Sigmoid colon (tissue), 7 donors: Measurements from ENCODE around the gene FAM180B. TPM values are rescaled to one million over a fixed set of nuclear protein-coding genes. Genes with fewer than 3 reads are reported as not detected.

Experiments used
- DNase-seq: peaks from one replicate; pipeline ENCODE4 v3.0.0-alpha.2; 2019
- H3K27ac ChIP-seq, 4 donors: fragments of 200-600 bp; sonication (generic); one replicate each; pipeline ENCODE4 v1.5.1; 2016 to 2019; ENCODE audit warnings: mild to moderate bottlenecking in 1 of 4
- H3K27me3 ChIP-seq, 3 donors: fragments of 200-600 bp; sonication (generic); one replicate each; pipeline ENCODE4 v1.5.1; 2019; ENCODE audit warnings: mild to moderate bottlenecking in 1 of 3
- H3K36me3 ChIP-seq, 4 donors: fragments of 200-600 bp; sonication (generic); one replicate each; pipeline ENCODE4 v1.5.1; 2016 to 2019
- H3K4me1 ChIP-seq, 4 donors: fragments of 200-600 bp; sonication (generic); one replicate each; pipeline ENCODE4 v1.5.1; 2017 to 2019
- H3K4me3 ChIP-seq, 4 donors: fragments of 200-600 bp; sonication (generic); one replicate each; pipeline ENCODE4 v1.5.1; 2017 to 2019; ENCODE audit warnings: mild to moderate bottlenecking in 2 of 4, moderate library complexity in 1 of 4
- H3K9me3 ChIP-seq, 4 donors: fragments of 200-600 bp in 3 of 4; sonication (generic) in 3 of 4; one replicate each; pipeline versions ENCODE4 v1.5.1 to v1.6.1; 2013 to 2019
- EP300 ChIP-seq, 4 donors: sonication (generic); formaldehyde crosslinking; IDR thresholded peaks; one replicate each; pipeline ENCODE4 v1.6.1; 2017; ENCODE audit warnings: antibody characterized with exemption in 4 of 4
- POLR2A ChIP-seq, 2 donors: fragments of 450-650 bp; IDR thresholded peaks; one replicate each; pipeline ENCODE4 v1.6.1; 2016; ENCODE audit warnings: antibody characterized with exemption in 2 of 2, mild to moderate bottlenecking in 2 of 2, moderate library complexity in 2 of 2
- POLR2AphosphoS5 ChIP-seq, 4 donors: sonication (generic); formaldehyde crosslinking; IDR thresholded peaks; one replicate each; pipeline ENCODE4 v1.6.1; 2017; ENCODE audit warnings: antibody characterized with exemption in 4 of 4
- WGBS, 2 donors: extraction: QIAGEN DNeasy Blood & Tissue Kit; methylation state at CpG; one replicate each; pipeline ENCODE4 v1.1.7; 2013; 5-methylcytosine and 5-hydroxymethylcytosine counted together
- intact Hi-C: fragments of 100-400 bp; cut with DNase I; formaldehyde crosslinking; loops from one replicate; pipeline ENCODE4 v1.15.1; 2023
- polyA plus RNA-seq, 3 donors: library from polyadenylated mRNA; stranded (reverse); fragments of 200-250 nt; gene quantifications; one replicate each; pipeline ENCODE4 v1.2.3, GENCODE V29; 2013
- total RNA-seq, 4 donors: library from RNA; depleted of rRNA; stranded (reverse); fragments of >200 nt; gene quantifications; one replicate each; pipeline ENCODE4 v1.1.0, GENCODE V29; 2016
- TF ChIP-seq, protein P1 (sequence below), 4 experiments: fragments of 450-650 bp in 3 of 4; fragments of 200-600 bp in 1 of 4; IDR thresholded peaks; one replicate each; pipeline ENCODE4 v1.5.1; 2016 to 2019; ENCODE audit warnings: antibody characterized with exemption in 4 of 4, mild to moderate bottlenecking in 3 of 4, moderate library complexity in 2 of 4
- donor health status: healthy with polysubstance abuse.
- donor health status: Bipolar disorder and iron deficiency.
- donor health status: healthy.

Gene FAM180B
- total and polyA plus RNA-seq, 7 donors, result 0.12 to 1.4 (median 0.41) TPM; not detected in 2

DNA sequence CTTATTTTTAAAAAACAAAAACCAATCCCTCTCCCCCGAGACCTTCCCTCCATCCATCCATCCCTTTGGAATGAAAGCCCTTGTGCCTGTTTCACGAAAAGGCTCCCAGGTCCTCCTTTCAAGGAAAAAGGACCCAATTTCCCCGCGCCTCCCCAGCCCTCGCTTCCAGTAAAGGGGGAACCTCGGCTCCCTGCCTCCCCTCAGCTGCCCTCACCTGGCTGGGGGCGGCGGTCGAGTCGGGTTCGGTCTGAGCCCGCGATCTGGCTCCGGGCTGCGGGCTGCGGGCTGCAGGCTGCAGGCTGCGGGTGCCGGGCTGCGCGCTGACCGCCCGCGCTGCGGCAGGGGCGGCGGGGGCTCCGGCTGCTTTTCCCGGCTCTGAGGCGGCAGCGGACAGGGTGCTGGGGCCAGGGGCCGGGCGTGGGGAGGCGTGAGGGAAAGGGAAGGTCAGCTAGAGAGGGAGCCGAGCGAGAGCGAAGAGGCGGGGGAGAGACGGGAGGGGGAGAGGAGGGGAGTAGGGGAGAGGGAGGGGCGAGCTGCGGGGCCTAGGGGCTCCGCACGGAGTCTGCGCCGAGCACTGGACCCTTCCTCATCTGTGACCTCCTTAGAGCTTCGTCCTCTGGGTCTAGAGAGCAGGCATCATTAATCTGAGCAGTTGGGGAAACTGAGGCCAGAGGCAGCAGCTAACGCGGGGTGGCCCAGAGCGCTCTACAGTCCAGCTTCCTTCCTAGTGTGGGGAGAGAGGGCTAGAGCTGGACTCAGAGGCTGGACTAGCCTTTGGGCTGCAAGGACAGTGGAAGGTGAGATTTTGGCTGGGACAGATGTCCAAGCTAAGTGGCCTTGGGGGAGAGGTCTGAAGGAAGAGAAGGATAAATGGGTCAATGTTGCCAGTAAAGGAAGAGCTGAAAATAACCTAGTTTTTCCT lies 7.7 kb downstream of the FAM180B start, which contains the start of gene C1QTNF4:
C1QTNF4 (minus strand) TSS at position 478 of the 922 bp plus-strand sequence. CDS start 3,601 bp downstream, outside the sequence.
- DNase-seq, result no peak
- H3K4me3 ChIP-seq, result peak within 1 kb of the TSS in 3 of 4 donors; percentile 25 to 30 (median 29)
- TF ChIP-seq POLR2AphosphoS5 (IDR thresholded peaks at IDR 0.05) (no peak), EP300 (IDR thresholded peaks at IDR 0.05) (no peak), POLR2A (IDR thresholded peaks at IDR 0.05) (no peak)
- TF ChIP-seq, protein P1, sequence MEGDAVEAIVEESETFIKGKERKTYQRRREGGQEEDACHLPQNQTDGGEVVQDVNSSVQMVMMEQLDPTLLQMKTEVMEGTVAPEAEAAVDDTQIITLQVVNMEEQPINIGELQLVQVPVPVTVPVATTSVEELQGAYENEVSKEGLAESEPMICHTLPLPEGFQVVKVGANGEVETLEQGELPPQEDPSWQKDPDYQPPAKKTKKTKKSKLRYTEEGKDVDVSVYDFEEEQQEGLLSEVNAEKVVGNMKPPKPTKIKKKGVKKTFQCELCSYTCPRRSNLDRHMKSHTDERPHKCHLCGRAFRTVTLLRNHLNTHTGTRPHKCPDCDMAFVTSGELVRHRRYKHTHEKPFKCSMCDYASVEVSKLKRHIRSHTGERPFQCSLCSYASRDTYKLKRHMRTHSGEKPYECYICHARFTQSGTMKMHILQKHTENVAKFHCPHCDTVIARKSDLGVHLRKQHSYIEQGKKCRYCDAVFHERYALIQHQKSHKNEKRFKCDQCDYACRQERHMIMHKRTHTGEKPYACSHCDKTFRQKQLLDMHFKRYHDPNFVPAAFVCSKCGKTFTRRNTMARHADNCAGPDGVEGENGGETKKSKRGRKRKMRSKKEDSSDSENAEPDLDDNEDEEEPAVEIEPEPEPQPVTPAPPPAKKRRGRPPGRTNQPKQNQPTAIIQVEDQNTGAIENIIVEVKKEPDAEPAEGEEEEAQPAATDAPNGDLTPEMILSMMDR (IDR thresholded peaks at IDR 0.05), result no peak
- H3K27ac ChIP-seq, result no peak within 1 kb of the TSS
- H3K9me3 ChIP-seq, result no peaks in the 10 kb centered on the region
- intact Hi-C loops, result no loop called here
- peaks cover 0 to 26% (median 17%) of the 10 kb centered on the region in 4 donors for H3K4me1 ChIP-seq
- H3K27me3 ChIP-seq, result peaks cover 15 to 58% (median 50%) of the 10 kb centered on the region in 3 donors
- H3K36me3 ChIP-seq, result no peaks in the 10 kb centered on the region
- 4% methylated on average over 48 of the region's 48 CpGs for WGBS, 2 donors

DNA sequence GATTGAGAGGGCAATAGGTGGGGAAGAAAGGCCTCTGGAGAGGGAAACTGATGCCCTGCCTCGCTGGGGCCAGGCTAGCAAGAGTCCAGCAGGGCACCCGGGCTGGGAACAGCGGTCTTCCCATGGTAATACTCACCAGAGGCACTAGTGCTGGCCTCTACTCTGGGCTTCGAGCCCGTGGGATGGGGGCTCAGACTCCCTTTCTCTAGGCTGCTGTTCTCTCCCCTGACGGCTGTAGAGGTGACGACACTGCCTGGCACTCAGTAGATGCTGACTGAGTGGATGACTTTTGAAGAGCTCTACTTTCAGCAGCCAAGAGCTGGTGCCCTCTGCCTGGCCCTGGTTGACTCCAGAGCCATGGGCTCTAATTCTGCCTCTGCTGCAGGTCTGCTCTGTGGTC lies 8.6 kb downstream of the FAM180B start:
- WGBS, 2 donors, result 73% methylated on average over 7 of the region's 7 CpGs
- Histone ChIP-seq H3K27ac (no peak overlapping the region), H3K27me3 (peaks cover 15 to 52% (median 50%) of the 10 kb centered on the region in 3 donors), H3K4me1 (peaks cover 0 to 18% (median 13%) of the 10 kb centered on the region in 4 donors), H3K9me3 (no peaks in the 10 kb centered on the region), H3K4me3 (no peak overlapping the region), H3K36me3 (no peaks in the 10 kb centered on the region)
- no peak for DNase-seq
- TF ChIP-seq EP300 (IDR thresholded peaks at IDR 0.05), result no peak
- intact Hi-C loops, result no loop called here

DNA sequence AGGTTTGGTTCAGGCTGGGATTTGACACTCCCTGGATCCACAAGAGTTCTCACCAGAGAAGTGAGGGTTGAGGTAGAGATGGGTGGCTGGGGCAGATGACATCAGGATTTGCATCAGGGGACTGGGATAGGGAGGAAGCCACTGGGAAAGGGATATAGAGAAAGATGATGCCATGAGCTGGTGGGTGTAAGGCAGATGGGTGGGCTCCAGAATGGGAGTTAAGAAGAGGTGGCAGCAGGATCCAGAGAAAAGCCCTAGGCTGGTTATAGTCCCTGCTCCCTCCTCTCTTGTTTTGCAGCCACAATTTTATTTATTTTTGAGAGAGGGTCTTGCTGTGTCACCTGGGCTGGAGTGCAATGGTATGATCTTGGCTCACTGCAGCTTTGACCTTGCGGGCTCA lies 9.5 kb downstream of the FAM180B start:
- no peaks in the 10 kb centered on the region for H3K36me3 ChIP-seq
- no peak for DNase-seq
- intact Hi-C loops, result no loop called here
- H3K27ac ChIP-seq, result no peak overlapping the region
- no peak overlapping the region for H3K4me3 ChIP-seq
- TF ChIP-seq POLR2AphosphoS5 (IDR thresholded peaks at IDR 0.05) (no peak), POLR2A (IDR thresholded peaks at IDR 0.05) (no peak)
- no peaks in the 10 kb centered on the region for H3K9me3 ChIP-seq
- H3K4me1 ChIP-seq, result peaks cover 0 to 15% (median 12%) of the 10 kb centered on the region in 4 donors
- peaks cover 15 to 44% (median 42%) of the 10 kb centered on the region in 3 donors for H3K27me3 ChIP-seq
- WGBS, 2 donors, result 95 to 98% methylated on average over 1 of the region's 1 CpG

DNA sequence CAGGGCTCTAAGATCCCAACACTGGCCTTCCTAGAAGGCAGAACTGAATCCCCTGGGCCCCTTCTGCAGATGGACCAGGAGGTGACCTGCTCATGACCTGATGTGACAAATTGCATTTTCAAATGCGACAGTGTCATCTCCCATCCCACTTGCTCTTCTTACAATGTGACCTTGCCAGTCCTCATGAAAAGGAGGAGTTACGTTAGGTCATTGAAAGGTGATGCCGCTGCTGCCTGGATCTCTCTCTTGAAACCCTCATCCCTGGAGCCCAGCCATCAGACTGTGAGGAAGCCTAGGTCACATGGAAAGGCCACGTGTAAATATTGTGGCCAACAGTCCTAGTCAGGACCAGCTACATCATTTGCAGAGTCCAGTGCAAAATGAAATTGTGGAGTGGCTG lies 13.4 kb downstream of the FAM180B start:
- Histone ChIP-seq H3K27ac (no peak overlapping the region), H3K27me3 (peaks cover 0 to 11% (median 6%) of the 10 kb centered on the region in 3 donors), H3K4me1 (no peaks in the 10 kb centered on the region), H3K4me3 (no peak overlapping the region), H3K9me3 (no peaks in the 10 kb centered on the region), H3K36me3 (no peaks in the 10 kb centered on the region)
- DNase-seq, result peak; percentile 44
- intact Hi-C loops, result no loop called here
- WGBS, 2 donors, result 85 to 87% methylated on average over 4 of the region's 4 CpGs
- no peak for TF ChIP-seq POLR2AphosphoS5 (IDR thresholded peaks at IDR 0.05)
- TF ChIP-seq, protein P1 (IDR thresholded peaks at IDR 0.05), result no peak
- TF ChIP-seq EP300 (IDR thresholded peaks at IDR 0.05), result no peak
- no peak for TF ChIP-seq POLR2A (IDR thresholded peaks at IDR 0.05)

DNA sequence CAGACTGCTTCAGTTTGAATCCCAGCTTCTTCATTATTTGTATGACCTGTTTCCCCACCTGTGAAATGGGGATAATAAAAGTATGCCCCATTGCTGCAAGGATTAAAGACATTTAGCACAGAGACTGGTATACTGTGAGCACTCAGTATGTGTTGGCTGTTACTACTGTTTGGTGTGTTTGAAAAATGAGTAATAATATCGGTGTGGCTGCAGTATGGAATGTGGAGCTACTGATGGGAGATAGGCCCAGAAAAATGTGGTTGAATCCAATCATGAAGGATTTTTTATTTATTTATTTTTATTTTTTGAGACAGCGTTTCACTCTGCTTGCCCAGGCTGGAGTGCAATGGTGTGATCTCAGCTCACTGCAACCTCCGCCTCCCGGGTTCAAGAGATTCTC lies 16.8 kb downstream of the FAM180B start:
- 95 to 97% methylated on average over 4 of the region's 4 CpGs for WGBS, 2 donors
- Histone ChIP-seq H3K27me3 (no peaks in the 10 kb centered on the region), H3K9me3 (no peaks in the 10 kb centered on the region), H3K4me1 (peaks cover 0 to 12% (median 10%) of the 10 kb centered on the region in 4 donors), H3K27ac (no peak overlapping the region), H3K4me3 (no peak overlapping the region), H3K36me3 (no peaks in the 10 kb centered on the region)
- intact Hi-C loops, result no loop called here
- TF ChIP-seq EP300 (IDR thresholded peaks at IDR 0.05), result no peak
- no peak for TF ChIP-seq POLR2AphosphoS5 (IDR thresholded peaks at IDR 0.05)
- TF ChIP-seq, protein P1 (IDR thresholded peaks at IDR 0.05), result no peak
- no peak for TF ChIP-seq POLR2A (IDR thresholded peaks at IDR 0.05)
- DNase-seq, result no peak
